Smooth muscle cell (in vitro differentiated cells): Measurements from ENCODE around the gene CSRP3. TPM values are rescaled to one million over a fixed set of nuclear protein-coding genes. Genes with fewer than 3 reads are reported as not detected.
"Not testable (repeated sequence)": the region's sequence is repeated elsewhere in the genome, so short reads cannot be mapped to it uniquely, and the experiment has no call there.

ENCODE experiments used
- DNase-seq: peaks from one replicate; lab custom pipeline; 2025; ENCODE audit not compliant: unreplicated experiment; lab: John Stamatoyannopoulos, UW
- H2AFZ ChIP-seq: fragments of 200-600 bp; sonication (generic); 2 replicates; pipeline ENCODE4 v1.6.0; 2016; ENCODE audit warnings: antibody characterized with exemption, low read depth, mild to moderate bottlenecking
- H3F3A ChIP-seq: fragments of 200-600 bp; sonication (generic); 2 replicates; pipeline ENCODE4 v1.6.0; 2017; ENCODE audit warnings: antibody characterized with exemption, low read depth
- H3K27ac ChIP-seq: fragments of 200-600 bp; sonication (generic); 2 replicates; pipeline ENCODE4 v1.5.1; 2016; ENCODE audit warnings: low read depth, mild to moderate bottlenecking
- H3K27me3 ChIP-seq: fragments of 200-600 bp; sonication (generic); 2 replicates; pipeline ENCODE4 v1.6.1; 2016; ENCODE audit warnings: low read depth, mild to moderate bottlenecking
- H3K36me3 ChIP-seq: fragments of 200-600 bp; sonication (generic); 2 replicates; pipeline ENCODE4 v1.5.1; 2016; ENCODE audit warnings: low read depth
- H3K4me1 ChIP-seq: fragments of 200-600 bp; sonication (generic); 2 replicates; pipeline ENCODE4 v1.5.1; 2016; ENCODE audit warnings: low read depth
- H3K4me2 ChIP-seq: fragments of 200-600 bp; sonication (generic); 2 replicates; pipeline ENCODE4 v1.6.0; 2016; ENCODE audit warnings: mild to moderate bottlenecking
- H3K4me3 ChIP-seq: fragments of 200-600 bp; sonication (generic); 2 replicates; pipeline ENCODE4 v1.5.1; 2016; ENCODE audit warnings: mild to moderate bottlenecking
- H3K79me2 ChIP-seq: fragments of 200-600 bp; sonication (generic); 2 replicates; pipeline ENCODE4 v1.6.0; 2016; ENCODE audit warnings: low read depth, mild to moderate bottlenecking
- H3K9ac ChIP-seq: fragments of 200-600 bp; sonication (generic); 2 replicates; pipeline ENCODE4 v1.6.0; 2016; ENCODE audit warnings: low read depth
- H3K9me3 ChIP-seq: fragments of 200-600 bp; sonication (generic); replicated peaks from 2 replicates; pipeline ENCODE4 v1.5.1; 2016; ENCODE audit warnings: low read depth
- H4K20me1 ChIP-seq: fragments of 200-600 bp; sonication (generic); 2 replicates; pipeline ENCODE4 v1.6.0; 2016; ENCODE audit warnings: low read depth
- CTCF ChIP-seq: fragments of 200-600 bp; sonication (generic); IDR thresholded peaks from 2 replicates; pipeline ENCODE4 v1.5.1; 2017; ENCODE audit warnings: borderline replicate concordance, mild to moderate bottlenecking, antibody characterized with exemption; ENCODE audit not compliant: insufficient read depth, poor library complexity, severe bottlenecking
- WGBS: methylation state at CpG from one replicate; pipeline ENCODE4 v1.1.7; 2016; ENCODE audit warnings: low lambda C conversion rate; 5-methylcytosine and 5-hydroxymethylcytosine counted together
- polyA plus RNA-seq: library from polyadenylated mRNA; unstranded; fragments of >200 nt; fragmentation: Nextera tagmentation; extraction: Ambion mirVana; gene quantifications from 2 replicates; pipeline ENCODE4 v1.2.1, GENCODE V29; 2016
- total RNA-seq: library from RNA; depleted of rRNA; stranded (reverse); fragments of >200 nt; gene quantifications from 2 replicates; pipeline ENCODE4 v1.2.3, GENCODE V29; 2014

CSRP3 gene
- total and polyA plus RNA-seq, 2 experiments from 2014 or later: not detected

GRCh38 chr11:19161651-19162050 lies 40.1 kb downstream of the CSRP3 start:
- no peak for TF ChIP-seq CTCF
- Histone ChIP-seq H2AFZ (no peak overlapping the region), H3K27me3 (no peaks in the 10 kb centered on the region), H3F3A (no peaks in the 10 kb centered on the region), H3K4me1 (no peaks in the 10 kb centered on the region), H3K79me2 (no peaks in the 10 kb centered on the region), H4K20me1 (no peaks in the 10 kb centered on the region), H3K4me2 (no peak overlapping the region), H3K9me3 (no peaks in the 10 kb centered on the region), H3K4me3 (no peak overlapping the region), H3K27ac (no peak overlapping the region), H3K36me3 (no peaks in the 10 kb centered on the region), H3K9ac (no peak overlapping the region)
- 98% methylated on average over 2 of the region's 2 CpGs for WGBS
- no peak for DNase-seq

GRCh38 chr11:19160847-19161246 lies 40.9 kb downstream of the CSRP3 start:
- no peaks in the 10 kb centered on the region for H3K27me3 ChIP-seq
- no peaks in the 10 kb centered on the region for H3F3A ChIP-seq
- H3K27ac ChIP-seq: no peak overlapping the region
- H2AFZ ChIP-seq: no peak overlapping the region
- DNase-seq: no peak
- H3K79me2 ChIP-seq: no peaks in the 10 kb centered on the region
- H3K4me2 ChIP-seq: no peak overlapping the region
- H4K20me1 ChIP-seq: no peaks in the 10 kb centered on the region
- 96% methylated on average over 6 of the region's 6 CpGs for WGBS
- no peak for TF ChIP-seq CTCF
- no peak overlapping the region for H3K4me3 ChIP-seq
- H3K9me3 ChIP-seq: no peaks in the 10 kb centered on the region
- H3K9ac ChIP-seq: no peak overlapping the region
- no peaks in the 10 kb centered on the region for H3K36me3 ChIP-seq
- H3K4me1 ChIP-seq: no peaks in the 10 kb centered on the region

- no peak for TF ChIP-seq CTCF
- Histone ChIP-seq H3K27me3 (no peaks in the 10 kb centered on the region), H3K4me3 (no peak overlapping the region), H3K4me1 (no peaks in the 10 kb centered on the region), H3K9ac (no peak overlapping the region), H3K79me2 (no peaks in the 10 kb centered on the region), H3K9me3 (no peaks in the 10 kb centered on the region), H3F3A (no peaks in the 10 kb centered on the region), H3K36me3 (no peaks in the 10 kb centered on the region), H3K27ac (no peak overlapping the region), H2AFZ (no peak overlapping the region), H4K20me1 (no peaks in the 10 kb centered on the region), H3K4me2 (no peak overlapping the region)
- DNase-seq: no peak
- WGBS: 55% methylated on average over 3 of the region's 3 CpGs
Observed at GRCh38 chr11:19156892-19157291, 44.9 kb downstream of the CSRP3 start.

GRCh38 chr11:19145319-19145718 lies 56.5 kb downstream of the CSRP3 start:
- Histone ChIP-seq H2AFZ (no peak overlapping the region), H3K9me3 (no peaks in the 10 kb centered on the region), H3F3A (no peaks in the 10 kb centered on the region), H3K79me2 (no peaks in the 10 kb centered on the region), H4K20me1 (no peaks in the 10 kb centered on the region), H3K4me1 (no peaks in the 10 kb centered on the region), H3K27me3 (no peaks in the 10 kb centered on the region), H3K4me2 (no peak overlapping the region), H3K9ac (no peak overlapping the region), H3K36me3 (peaks cover 3% of the 10 kb centered on the region), H3K27ac (no peak overlapping the region), H3K4me3 (no peak overlapping the region)
- WGBS: 67% methylated on average over 3 of the region's 3 CpGs
- no peak for DNase-seq
- no peak for TF ChIP-seq CTCF

- H3K27ac ChIP-seq, H3K4me1 ChIP-seq, DNase-seq, H3K9me3 ChIP-seq, H3K79me2 ChIP-seq, H3F3A ChIP-seq, H3K4me3 ChIP-seq, H2AFZ ChIP-seq, H3K4me2 ChIP-seq, H3K9ac ChIP-seq, H4K20me1 ChIP-seq, H3K27me3 ChIP-seq, H3K36me3 ChIP-seq: not testable (repeated sequence)
- WGBS: 100% methylated on average over 4 of the region's 4 CpGs
Observed at GRCh38 chr11:19136884-19137283, 64.9 kb downstream of the CSRP3 start.
